GM21723 (cell line): ENCODE data around the gene SLC12A4.
"Not testable (repeated sequence)": the region's sequence is repeated elsewhere in the genome, so short reads cannot be mapped to it uniquely, and the experiment has no call there.

ENCODE experiments used
- ATAC-seq: cut with Tn5 transposase; IDR thresholded peaks from one replicate; pipeline ENCODE4 v1.9.1; 2021; ENCODE audit warnings: mild to moderate bottlenecking, moderate library complexity; ENCODE audit not compliant: unreplicated experiment

Gene SLC12A4

GRCh38 chr16:67928561-67929364 is 39.7 kb downstream of the SLC12A4 start:
- no peak for ATAC-seq

- ATAC-seq, result no peak
Measured at GRCh38 chr16:67928147-67928546, 40.3 kb downstream of the SLC12A4 start.

GRCh38 chr16:67927131-67927941 is 41.1 kb downstream of the SLC12A4 start:
- ATAC-seq, result no peak

GRCh38 chr16:67926181-67926750 is 42.2 kb downstream of the SLC12A4 start:
- ATAC-seq, result no peak

- ATAC-seq, result no peak
Measured at GRCh38 chr16:67924140-67924906, 44.1 kb downstream of the SLC12A4 start.

GRCh38 chr16:67923414-67924116 is 44.9 kb downstream of the SLC12A4 start:
- ATAC-seq, result no peak

GRCh38 chr16:67922740-67923139 is 45.7 kb downstream of the SLC12A4 start:
- ATAC-seq, result no peak

GRCh38 chr16:67922221-67922620 is 46.2 kb downstream of the SLC12A4 start:
- no peak for ATAC-seq

GRCh38 chr16:67919622-67920221 is 48.7 kb downstream of the SLC12A4 start:
- no peak for ATAC-seq

- ATAC-seq, result no peak
Measured at GRCh38 chr16:67917852-67918236, 50.6 kb downstream of the SLC12A4 start.

- ATAC-seq, result no peak
Measured at GRCh38 chr16:67917140-67917851, 51.1 kb downstream of the SLC12A4 start.

- ATAC-seq, result no peak
Measured at GRCh38 chr16:67915831-67916723, 52.4 kb downstream of the SLC12A4 start.

GRCh38 chr16:67915496-67915769 is 53.0 kb downstream of the SLC12A4 start:
- not testable (repeated sequence) for ATAC-seq

- no peak for ATAC-seq
Measured at GRCh38 chr16:67914758-67915495, 53.5 kb downstream of the SLC12A4 start.

- ATAC-seq, result peak; percentile 57
Measured at GRCh38 chr16:67910158-67910557, 58.3 kb downstream of the SLC12A4 start.

- ATAC-seq, result no peak
Measured at GRCh38 chr16:67909056-67909742, 59.2 kb downstream of the SLC12A4 start.
